ENCODE data around the gene LAMC3. TPM values are rescaled to one million over a fixed set of nuclear protein-coding genes. Genes with fewer than 3 reads are reported as not detected.

LAMC3 gene
- polyA plus RNA-seq, 1 of the 3 experiments (the other 2 are of a cell fraction), result 0.07 TPM

GRCh38 chr9:131042666-131043065 is 33.7 kb downstream of the LAMC3 start (continued):
- TF ChIP-seq USF1 (IDR thresholded peaks at IDR 0.05; ENCODE audit: borderline replicate concordance, low read depth), result no peak

GRCh38 chr9:131043087-131043486 is 34.1 kb downstream of the LAMC3 start:
- Histone ChIP-seq H3K27me3 (ENCODE audit: insufficient read depth) (no peaks in the 10 kb centered on the region), H3F3A (replicated peaks; ENCODE audit: insufficient read depth) (no peaks in the 10 kb centered on the region), H3K79me2 (ENCODE audit: insufficient read depth) (no peaks in the 10 kb centered on the region), H3K4me1 (ENCODE audit: control insufficient read depth in 1 of 2, insufficient read depth in 2 of 2, low read depth in 1 of 2, low read length in 1 of 2) (no peaks in the 10 kb centered on the region; a peak in 1 of 4 replicates), H3K4me2 (no peak overlapping the region), H4K20me1 (ENCODE audit: insufficient read depth) (no peaks in the 10 kb centered on the region), H3K9me2 (no peaks in the 10 kb centered on the region), H3K27ac (ENCODE audit: low read depth in 2 of 2, low read length in 1 of 2) (no peak overlapping the region), H3K36me3 (replicated peaks in 1 of 2; ENCODE audit: control insufficient read depth in 1 of 2, insufficient read depth in 2 of 2, low read length in 1 of 2) (no peaks in the 10 kb centered on the region), H3K9me3 (no peaks in the 10 kb centered on the region), H3K4me3 (ENCODE audit: low read depth in 2 of 2, low read length in 1 of 2) (no peak overlapping the region), H2AFZ (ENCODE audit: low read depth) (no peak overlapping the region), H3K9ac (no peak overlapping the region)
- POLR2A ChIA-PET, result no interaction called here
- DNase-seq, result no peak
- no peak for TF ChIP-seq YY1 (IDR thresholded peaks at IDR 0.05; ENCODE audit: low read depth)
- no peak for TF ChIP-seq GABPA (IDR thresholded peaks at IDR 0.05; ENCODE audit: low read depth)
- TF ChIP-seq EZH2phosphoT487 (IDR thresholded peaks at IDR 0.05; ENCODE audit: borderline replicate concordance, low read depth), result no peak
- TF ChIP-seq CTCF (IDR thresholded peaks at IDR 0.05), result no peak
- TF ChIP-seq ZBTB33 (IDR thresholded peaks at IDR 0.05; ENCODE audit: borderline replicate concordance, low read depth), result no peak
- TF ChIP-seq MAX (IDR thresholded peaks at IDR 0.05; ENCODE audit: low read depth), result no peak
- no peak for TF ChIP-seq SMC3 (IDR thresholded peaks at IDR 0.05; ENCODE audit: low read depth, low read length)
- TF ChIP-seq FOXM1 (IDR thresholded peaks at IDR 0.05; ENCODE audit: low read depth), result no peak
- TF ChIP-seq MEF2A (IDR thresholded peaks at IDR 0.05; ENCODE audit: borderline replicate concordance, low read depth), result no peak
- 65% methylated on average over 2 of the region's 2 CpGs for WGBS (ENCODE audit: low lambda C conversion rate)
- CTCF ChIA-PET, result interaction anchor here (1.0 to 2.1 kb wide), 4 partner anchors 13 to 173 kb away, joined by 3 to 6 read pairs (median 4); no protein-coding TSS in a partner anchor

GRCh38 chr9:131043646-131044045 is 34.7 kb downstream of the LAMC3 start:
- no peaks in the 10 kb centered on the region for H3K79me2 ChIP-seq (ENCODE audit: insufficient read depth)
- TF ChIP-seq MXI1 (IDR thresholded peaks at IDR 0.05; ENCODE audit: low read depth, low read length) (no peak), TEAD4 (IDR thresholded peaks at IDR 0.05; ENCODE audit: borderline replicate concordance, insufficient read depth) (no peak), POLR2AphosphoS5 (IDR thresholded peaks at IDR 0.05; ENCODE audit: low read depth, low read length) (no peak), FOXM1 (IDR thresholded peaks at IDR 0.05; ENCODE audit: low read depth) (no peak), USF1 (IDR thresholded peaks at IDR 0.05; ENCODE audit: borderline replicate concordance, low read depth) (no peak), PBX3 (IDR thresholded peaks at IDR 0.05) (no peak)
- no peaks in the 10 kb centered on the region for H3K27me3 ChIP-seq (ENCODE audit: insufficient read depth)
- CTCF ChIA-PET, result interaction anchor here (1.0 to 2.1 kb wide), 4 partner anchors 12 to 173 kb away, joined by 3 to 6 read pairs (median 4); no protein-coding TSS in a partner anchor
- no peak overlapping the region for H3K4me3 ChIP-seq (ENCODE audit: low read depth in 2 of 2, low read length in 1 of 2)
- no peaks in the 10 kb centered on the region for H3K9me2 ChIP-seq
- no peaks in the 10 kb centered on the region for H3F3A ChIP-seq (replicated peaks; ENCODE audit: insufficient read depth)
- POLR2A ChIA-PET, result no interaction called here
- 64% methylated on average over 6 of the region's 6 CpGs for WGBS (ENCODE audit: low lambda C conversion rate)
- H3K9me3 ChIP-seq, result no peaks in the 10 kb centered on the region
- no peaks in the 10 kb centered on the region for H4K20me1 ChIP-seq (ENCODE audit: insufficient read depth)
- no peaks in the 10 kb centered on the region for H3K36me3 ChIP-seq (replicated peaks in 1 of 2; ENCODE audit: control insufficient read depth in 1 of 2, insufficient read depth in 2 of 2, low read length in 1 of 2)
- H3K27ac ChIP-seq (ENCODE audit: low read depth in 2 of 2, low read length in 1 of 2), result no peak overlapping the region
- no peak overlapping the region for H2AFZ ChIP-seq (ENCODE audit: low read depth)
- no peak for DNase-seq
- no peak overlapping the region for H3K4me2 ChIP-seq
- H3K4me1 ChIP-seq (ENCODE audit: control insufficient read depth in 1 of 2, insufficient read depth in 2 of 2, low read depth in 1 of 2, low read length in 1 of 2), result no peaks in the 10 kb centered on the region; a peak in 1 of 4 replicates
- no peak overlapping the region for H3K9ac ChIP-seq

Measured in SK-N-SH (cell line).